Gastroesophageal sphincter (tissue), 4 donors: Measurements from ENCODE around the gene GSTA3. TPM values are rescaled to one million over a fixed set of nuclear protein-coding genes. Genes with fewer than 3 reads are reported as not detected.

ENCODE experiments used
- ATAC-seq: fragments of 150-250 bp; one replicate; pipeline ENCODE4 v1.9.1; 2016; ENCODE audit warnings: mild to moderate bottlenecking, moderate library complexity
- H3K27ac ChIP-seq, 4 donors: fragments of 200-600 bp; sonication (generic) in 3 of 4; 1 replicate in 3 of 4; 2 replicates in 1 of 4; pipeline ENCODE4 v1.5.1; 2016 to 2019
- H3K27me3 ChIP-seq: fragments of 200-600 bp; sonication (generic); one replicate; pipeline ENCODE4 v1.5.1; 2019
- H3K36me3 ChIP-seq, 2 donors: fragments of 200-600 bp; sonication (generic); one replicate each; pipeline ENCODE4 v1.5.1; 2019; ENCODE audit warnings: control low read depth in 1 of 2
- H3K4me1 ChIP-seq, 3 donors: fragments of 200-600 bp; sonication (generic); 1 replicate in 2 of 3; 2 replicates in 1 of 3; pipeline ENCODE4 v1.5.1; 2016 to 2019; ENCODE audit warnings: control low read depth in 2 of 3
- H3K4me3 ChIP-seq, 2 donors: fragments of 200-600 bp; sonication (generic); one replicate each; pipeline ENCODE4 v1.5.1; 2019; ENCODE audit warnings: mild to moderate bottlenecking in 1 of 2, moderate library complexity in 1 of 2
- H3K9me3 ChIP-seq, 3 donors: fragments of 200-600 bp; sonication (generic); one replicate each; pipeline ENCODE4 v1.5.1; 2017 to 2019; ENCODE audit warnings: control low read depth in 2 of 3
- CTCF ChIP-seq, 4 experiments: fragments of 200-600 bp in 2 of 4; fragments of 450-650 bp in 2 of 4; sonication (generic) in 1 of 4; IDR thresholded peaks; one replicate each; pipeline ENCODE4 v1.5.1; 2017 to 2019; ENCODE audit warnings: antibody characterized with exemption in 4 of 4, mild to moderate bottlenecking in 2 of 4, moderate library complexity in 2 of 4
- EP300 ChIP-seq: sonication (generic); formaldehyde crosslinking; IDR thresholded peaks from one replicate; pipeline ENCODE4 v1.6.1; 2017; ENCODE audit warnings: antibody characterized with exemption, mild to moderate bottlenecking
- POLR2A ChIP-seq, 2 donors: fragments of 450-650 bp; IDR thresholded peaks; one replicate each; pipeline ENCODE4 v1.6.1; 2017; ENCODE audit warnings: antibody characterized with exemption in 2 of 2, mild to moderate bottlenecking in 2 of 2, moderate library complexity in 1 of 2
- POLR2AphosphoS5 ChIP-seq: sonication (generic); formaldehyde crosslinking; IDR thresholded peaks from one replicate; pipeline ENCODE4 v1.6.1; 2017; ENCODE audit warnings: antibody characterized with exemption
- WGBS, 2 donors: methylation state at CpG; one replicate each; pipeline ENCODE4 v1.1.5; 2018; ENCODE audit warnings: low coverage in 1 of 2; 5-methylcytosine and 5-hydroxymethylcytosine counted together
- total RNA-seq, 4 donors: library from RNA; depleted of rRNA; stranded (reverse); fragments of >200 nt; gene quantifications; one replicate each; pipeline ENCODE4 v1.1.0, GENCODE V29; 2016

GSTA3 gene
- not detected for total RNA-seq

- H3K27ac ChIP-seq, result no peak within 1 kb of the TSS
- no peaks in the 10 kb centered on the region for H3K36me3 ChIP-seq
- H3K4me1 ChIP-seq, result no peaks in the 10 kb centered on the region
- no peaks in the 10 kb centered on the region for H3K9me3 ChIP-seq
- H3K27me3 ChIP-seq, result no peaks in the 10 kb centered on the region
- ATAC-seq, result no peak
- no peak for TF ChIP-seq CTCF (IDR thresholded peaks at IDR 0.05)
- no peak for TF ChIP-seq POLR2A (IDR thresholded peaks at IDR 0.05)
- TF ChIP-seq EP300, result no peak
- no peak for TF ChIP-seq POLR2AphosphoS5
- no peak within 1 kb of the TSS for H3K4me3 ChIP-seq
- 92 to 94% methylated on average over 2 of the region's 2 CpGs for WGBS, 2 donors
These were observed at the start of gene GSTA3 for GRCh38 chr6:52909531-52909930. TSS of gene GSTA3 (minus strand) at chr6:52909698. CDS start at chr6:52905834, 3,864 bp downstream.

- Histone ChIP-seq H3K27ac (no peak overlapping the region), H3K36me3 (no peaks in the 10 kb centered on the region), H3K9me3 (no peaks in the 10 kb centered on the region), H3K27me3 (no peaks in the 10 kb centered on the region), H3K4me3 (no peak overlapping the region), H3K4me1 (no peaks in the 10 kb centered on the region)
- TF ChIP-seq POLR2AphosphoS5, result no peak
- TF ChIP-seq EP300, result no peak
- no peak for TF ChIP-seq CTCF (IDR thresholded peaks at IDR 0.05)
- TF ChIP-seq POLR2A (IDR thresholded peaks at IDR 0.05), result no peak
- WGBS, 2 donors, result 57 to 64% methylated on average over 3 to 8 of the region's 8 CpGs
- no peak for ATAC-seq
These were observed 49.2 kb upstream of the GSTA3 start for GRCh38 chr6:52958546-52959255.

- WGBS, 2 donors, result 77 to 84% methylated on average over 7 of the region's 7 CpGs
- ATAC-seq, result no peak
- TF ChIP-seq POLR2A (IDR thresholded peaks at IDR 0.05) (no peak), CTCF (IDR thresholded peaks at IDR 0.05) (no peak), EP300 (no peak), POLR2AphosphoS5 (no peak)
These were observed 46.4 kb upstream of the GSTA3 start for GRCh38 chr6:52955871-52956270.

GRCh38 chr6:52953911-52954839 lies 44.7 kb upstream of the GSTA3 start:
- ATAC-seq, result no peak
- 54 to 68% methylated on average over 5 to 6 of the region's 6 CpGs for WGBS, 2 donors
- H3K4me3 ChIP-seq, result no peak overlapping the region
- H3K27me3 ChIP-seq, result no peaks in the 10 kb centered on the region
- H3K36me3 ChIP-seq, result no peaks in the 10 kb centered on the region
- no peak overlapping the region for H3K27ac ChIP-seq
- no peaks in the 10 kb centered on the region for H3K9me3 ChIP-seq
- no peaks in the 10 kb centered on the region for H3K4me1 ChIP-seq
- no peak for TF ChIP-seq POLR2AphosphoS5
- no peak for TF ChIP-seq CTCF (IDR thresholded peaks at IDR 0.05)
- no peak for TF ChIP-seq EP300
- TF ChIP-seq POLR2A (IDR thresholded peaks at IDR 0.05), result no peak

More at GRCh38 chr6:52955871-52956270, 46.4 kb upstream of the GSTA3 start:
- Histone ChIP-seq H3K4me3 (no peak overlapping the region), H3K27ac (no peak overlapping the region), H3K27me3 (no peaks in the 10 kb centered on the region), H3K36me3 (no peaks in the 10 kb centered on the region), H3K4me1 (no peaks in the 10 kb centered on the region), H3K9me3 (no peaks in the 10 kb centered on the region)
